GM20431 (cell line): ENCODE data around the gene DSN1.

Source experiments
- in situ Hi-C: fragments of 300-500 bp; cut with MseI, MboI; formaldehyde crosslinking; loops from one replicate; pipeline ENCODE4 v1.15.0; 2020; ENCODE audit warnings: low sequenced_read_pairs; ENCODE audit not compliant: unreplicated experiment

Gene DSN1

DNA sequence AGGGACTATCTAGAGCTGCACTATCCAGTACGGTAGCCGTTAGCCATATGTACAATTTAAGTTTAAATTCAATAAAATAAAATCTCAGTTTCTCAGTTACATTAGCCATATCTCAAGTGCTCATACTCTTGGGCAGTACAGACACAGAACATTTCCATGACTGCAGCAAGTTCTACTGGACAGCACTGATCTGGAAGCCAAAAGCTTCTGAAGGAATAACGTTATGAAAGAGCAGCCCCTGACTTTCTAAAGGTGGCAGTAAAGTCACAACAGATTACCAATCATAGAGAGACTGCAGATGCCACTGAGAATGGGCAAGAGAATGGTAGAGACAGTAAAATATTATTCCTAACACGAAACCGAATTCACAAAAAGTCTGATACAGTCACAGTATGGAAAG is 64.4 kb downstream of the DSN1 start:
- in situ Hi-C loops: no loop called here

GRCh38 chr20:36703530-36703929 is 70.0 kb downstream of the DSN1 start:
- in situ Hi-C loops: no loop called here
